Stimulated activated CD4-positive, alpha-beta T cell treated with anti-CD3 and anti-CD28 coated beads, Interleukin-2, amount 100 ng/mL, for 24 hours (primary cell): ENCODE results near the gene RARRES2.
"Not testable (repeated sequence)": the region's sequence is repeated elsewhere in the genome, so short reads cannot be mapped to it uniquely, and the experiment has no call there.

Experiments
- DNase-seq, 2 donors: peaks; one replicate each; pipeline ENCODE4 v3.0.0-alpha.2; 2020

The RARRES2 gene

GRCh38 chr7:150341263-150342120 is at the start of gene RARRES2:
Gene RARRES2 (minus strand): TSS chr7:150341629. CDS start chr7:150340609, 1,020 bp downstream.
- no peak for DNase-seq

DNA sequence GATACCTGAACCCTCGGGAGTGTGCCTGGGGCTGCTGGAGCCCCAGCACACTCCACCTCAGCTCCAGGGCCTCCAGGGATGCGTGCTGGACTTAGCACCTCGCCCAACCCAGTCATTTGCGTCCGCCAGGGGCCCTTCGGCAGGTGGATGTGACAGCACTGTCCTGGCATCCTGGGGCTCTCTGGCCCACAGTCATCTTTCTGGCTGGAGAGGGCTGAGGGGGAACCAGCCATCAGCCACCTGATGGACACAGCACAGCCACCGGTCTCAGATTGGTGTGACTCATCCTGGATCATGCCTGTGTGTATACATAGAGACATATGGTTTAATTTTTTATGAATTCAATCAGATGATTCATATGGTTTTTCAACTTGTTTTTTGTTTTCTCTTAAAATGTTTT is 48.8 kb upstream of the RARRES2 start:
- no peak for DNase-seq

DNA sequence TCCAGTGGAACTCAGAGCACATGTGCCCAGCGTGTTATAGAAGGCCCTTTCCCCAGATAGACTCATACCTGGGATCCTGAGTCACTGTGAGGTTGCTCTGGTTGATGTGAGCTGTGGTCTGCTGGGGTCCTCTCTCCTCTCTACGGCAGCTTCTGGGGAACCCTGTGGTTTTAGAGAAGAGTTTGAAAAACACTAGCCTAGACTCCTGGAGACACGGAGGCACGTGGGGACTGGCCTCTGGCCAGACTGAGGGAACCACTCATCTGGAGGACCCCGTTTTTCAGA is 48.0 kb upstream of the RARRES2 start:
- DNase-seq = no peak

GRCh38 chr7:150388709-150389531 is 47.5 kb upstream of the RARRES2 start:
- DNase-seq = no peak

GRCh38 chr7:150388306-150388705 is 46.9 kb upstream of the RARRES2 start:
- no peak for DNase-seq

GRCh38 chr7:150385884-150386283 is 44.5 kb upstream of the RARRES2 start:
- DNase-seq = not testable (repeated sequence)

- DNase-seq = no peak
Measured at GRCh38 chr7:150385302-150385723, 43.9 kb upstream of the RARRES2 start.

- DNase-seq = no peak
Measured at GRCh38 chr7:150384406-150385301, 43.2 kb upstream of the RARRES2 start.

GRCh38 chr7:150383710-150384397 is 42.4 kb upstream of the RARRES2 start:
- no peak for DNase-seq

GRCh38 chr7:150382844-150383225 is 41.4 kb upstream of the RARRES2 start:
- no peak for DNase-seq

GRCh38 chr7:150382123-150382843 is 40.9 kb upstream of the RARRES2 start:
- DNase-seq = no peak

DNA sequence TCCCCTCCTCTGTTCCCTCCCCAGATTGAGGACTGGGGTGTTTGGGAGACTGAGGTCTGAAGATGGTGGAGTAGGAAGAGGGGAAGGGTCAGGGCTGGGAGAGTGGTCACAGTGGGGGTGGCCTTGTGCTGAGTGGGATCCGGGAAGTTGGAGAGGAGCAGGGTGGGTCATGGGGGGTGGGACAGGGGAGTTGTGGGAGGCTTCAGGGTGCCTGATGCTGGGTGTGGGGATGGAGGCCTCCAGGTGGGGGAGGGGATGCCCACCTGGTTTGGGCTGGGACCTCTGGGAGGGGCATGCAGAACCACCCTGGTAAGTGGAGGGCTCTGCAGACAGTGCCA is 40.3 kb upstream of the RARRES2 start:
- DNase-seq = no peak

- no peak for DNase-seq
Measured at GRCh38 chr7:150381096-150381495, 39.7 kb upstream of the RARRES2 start.

DNA sequence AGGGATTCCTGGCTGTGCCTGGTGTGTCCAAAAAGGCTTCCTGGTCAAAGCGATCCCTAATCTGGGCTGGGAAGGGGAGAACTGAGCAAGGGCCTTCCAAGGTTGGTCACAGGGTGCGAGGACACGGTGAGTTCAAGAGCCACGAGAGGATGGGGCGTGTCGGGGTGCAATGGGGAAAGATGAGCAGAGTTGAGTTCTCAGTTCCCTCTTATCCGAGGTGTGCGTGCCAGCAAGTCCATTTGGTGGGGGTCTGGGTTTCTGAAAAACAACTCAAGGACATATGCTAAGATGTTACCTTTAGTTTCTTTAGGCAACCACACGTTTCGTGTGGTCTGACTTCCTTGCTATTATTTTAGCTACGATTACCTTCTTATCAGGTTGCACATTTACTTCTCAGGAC is 39.0 kb upstream of the RARRES2 start:
- no peak for DNase-seq

DNA sequence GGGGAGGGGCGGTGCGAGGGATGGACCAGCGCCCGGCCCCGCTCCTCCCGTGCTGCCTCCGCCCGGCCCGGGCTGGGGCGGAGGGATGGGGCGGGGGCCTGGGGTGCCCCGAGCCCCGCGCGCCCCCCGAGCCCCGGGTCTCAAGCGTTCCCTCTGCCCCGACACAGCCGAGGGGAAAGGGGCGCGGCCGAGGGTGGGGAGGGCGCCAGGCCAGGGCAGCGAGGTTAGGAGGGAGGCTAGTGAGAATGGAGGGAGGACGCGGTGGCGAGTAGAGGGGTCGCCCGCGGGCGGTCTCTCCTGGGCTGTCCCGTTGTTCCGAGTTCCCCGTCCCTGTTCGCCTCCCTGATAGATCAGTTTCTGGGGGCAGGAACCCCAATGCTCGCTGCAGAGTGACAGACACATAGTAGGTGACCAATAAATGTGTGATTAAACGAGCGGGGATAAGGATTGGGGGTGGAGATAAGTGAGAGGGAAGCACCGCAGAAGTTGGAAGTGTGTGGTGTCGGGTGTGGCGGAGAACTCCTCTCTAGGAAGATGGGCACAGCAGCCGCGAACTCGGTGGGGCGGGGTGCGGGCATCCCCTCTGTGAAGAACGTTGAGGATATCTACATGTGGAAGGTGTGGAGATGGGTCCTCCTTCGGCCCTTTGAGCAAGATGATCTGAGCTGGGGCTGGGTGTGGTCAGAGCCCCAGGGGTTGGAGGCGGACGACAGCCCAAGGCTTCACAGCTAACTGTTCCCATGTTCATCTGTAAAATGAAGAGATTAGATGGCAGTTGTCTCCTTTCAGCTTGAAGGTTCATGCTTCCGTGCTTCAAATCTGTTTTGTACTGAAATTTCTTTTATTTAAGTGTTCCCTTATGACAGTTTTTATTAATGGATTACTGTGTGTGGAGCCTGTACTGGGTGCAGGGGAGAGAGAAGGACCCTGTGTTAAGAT is 38.3 kb upstream of the RARRES2 start:
- peak; percentile 32 to 35 for DNase-seq

DNA sequence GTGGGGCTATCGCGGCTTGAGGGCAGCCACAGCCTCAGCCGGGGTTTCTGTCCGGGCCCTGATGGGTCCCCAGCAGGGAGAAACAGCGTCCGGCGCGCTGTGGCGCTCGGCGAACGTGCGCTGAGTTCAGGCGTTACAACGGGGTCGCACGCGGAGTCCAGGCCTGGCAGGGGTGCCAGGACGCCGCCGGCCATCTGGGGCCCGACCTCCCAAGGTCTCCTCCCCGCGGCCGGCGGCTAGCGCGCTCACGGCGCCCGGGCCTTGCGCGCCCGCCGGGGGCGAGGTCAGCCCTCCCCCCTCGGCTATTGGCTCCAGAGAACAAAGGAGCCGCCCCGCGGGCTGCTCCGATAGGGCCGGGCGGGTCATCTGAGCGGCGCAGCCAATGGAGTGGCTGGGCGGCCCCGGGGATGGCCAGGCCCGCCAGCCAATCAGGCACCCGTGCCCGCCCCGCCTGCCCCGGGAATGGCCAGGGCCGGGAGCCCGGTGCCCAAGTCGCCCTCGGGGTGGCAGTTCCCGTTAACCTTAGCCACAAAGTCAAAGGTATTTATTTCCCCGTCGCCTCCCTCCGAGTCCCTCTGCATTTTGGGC is 37.5 kb upstream of the RARRES2 start, which contains the start of gene ZNF775:
TSS of gene ZNF775 (plus strand) at position 478 of the 588 bp plus-strand sequence. CDS start 9,141 bp downstream, outside the sequence.
- DNase-seq = peak; percentile 92 to 93

- peak; percentile 37 to 42 for DNase-seq
Measured at GRCh38 chr7:150378115-150378852, 36.9 kb upstream of the RARRES2 start.

DNA sequence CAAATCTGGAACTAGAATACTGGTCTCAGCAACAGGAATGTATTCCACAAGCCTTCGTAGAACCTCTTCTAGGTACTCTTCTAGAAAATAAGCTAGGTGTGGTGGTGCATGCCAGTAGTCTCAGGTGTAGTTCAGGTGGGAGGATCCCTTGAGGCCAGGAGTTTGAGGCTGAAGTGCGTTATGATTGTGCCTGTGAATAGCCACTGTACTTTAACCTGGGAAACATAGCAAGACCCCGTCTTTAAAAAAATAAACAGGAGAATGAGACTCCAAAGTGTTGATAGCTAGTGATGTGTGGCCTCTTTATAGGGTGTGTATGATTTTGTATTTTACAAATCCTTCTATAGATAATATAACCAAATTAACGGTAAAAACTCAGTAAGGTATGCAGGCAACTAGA is 36.2 kb upstream of the RARRES2 start:
- no peak for DNase-seq

DNA sequence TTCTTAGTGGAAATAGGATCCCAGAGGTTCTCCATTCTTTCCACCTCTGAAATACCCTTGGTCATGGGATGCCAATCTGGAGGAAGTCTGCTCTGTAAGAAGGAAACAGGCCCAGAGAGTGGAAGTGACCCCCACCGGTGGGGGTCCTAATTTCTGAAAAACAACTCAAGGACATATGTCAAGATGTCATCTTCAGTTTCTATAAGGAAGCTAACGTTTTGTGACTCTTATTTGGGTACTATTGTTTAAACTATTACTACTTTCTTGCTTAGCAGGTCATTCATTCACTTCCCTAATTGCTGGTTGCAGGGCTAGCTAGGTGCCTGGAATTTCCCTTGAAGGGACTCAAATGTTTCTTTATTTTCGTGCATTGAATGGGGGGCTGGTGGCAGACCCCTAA is 35.8 kb upstream of the RARRES2 start:
- DNase-seq = no peak
